ENCODE results near the gene DOK3.

Gene DOK3

GRCh38 chr5:177452688-177453638 is 56.7 kb downstream of the DOK3 start:
- peak; percentile 27 for DNase-seq (ENCODE audit: low spot score)
